Hippocampal formation (tissue), 2 donors: ENCODE results near the gene ZNF485.
"Not testable (repeated sequence)": the region's sequence is repeated elsewhere in the genome, so short reads cannot be mapped to it uniquely, and the experiment has no call there.

Experiments used
- DNase-seq, 2 donors: peaks; one replicate each; lab custom pipeline; 2025; lab: John Stamatoyannopoulos, UW

ZNF485 gene

DNA sequence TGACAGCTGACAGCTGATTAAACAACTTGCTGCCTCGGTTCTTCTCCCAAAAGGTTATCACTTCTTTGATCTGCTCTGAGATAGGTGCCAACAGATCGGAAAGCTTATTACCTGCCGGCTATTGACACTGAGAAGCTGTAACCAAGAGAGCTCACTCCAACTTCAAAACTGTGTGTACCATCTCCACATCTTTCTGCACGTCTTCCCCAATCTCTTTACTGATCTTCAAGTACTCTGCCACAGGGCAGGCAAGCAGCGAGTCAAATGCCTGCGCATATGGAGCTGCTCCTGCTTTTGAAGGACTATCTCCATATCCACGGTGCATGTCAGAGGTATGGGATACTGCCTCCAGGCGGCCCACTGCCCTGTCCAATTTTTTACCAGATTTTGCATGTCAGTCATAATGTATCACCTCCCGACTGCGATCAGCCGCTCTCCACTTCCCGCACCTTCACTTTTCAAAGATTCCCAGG, 352 bp upstream of the ZNF485 start:
- DNase-seq = no peak

DNA sequence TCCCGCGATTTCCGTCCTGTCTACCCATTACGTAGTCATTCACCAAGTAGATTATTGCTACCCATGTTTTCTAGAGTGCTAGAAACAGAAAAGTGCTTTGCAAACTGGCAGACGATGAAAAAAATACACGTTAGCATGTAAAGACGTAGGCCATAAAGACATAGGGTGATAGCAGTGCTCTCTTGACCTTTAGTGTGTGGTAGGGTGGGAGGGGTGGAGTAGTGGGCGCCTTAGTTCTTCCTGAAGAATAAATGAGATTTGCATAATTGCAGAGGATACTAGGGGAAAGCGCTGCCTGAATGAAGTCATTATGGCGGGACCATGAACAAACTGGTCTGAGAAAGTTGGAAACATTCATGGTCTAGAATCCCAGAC, 948 bp downstream of the ZNF485 start:
- DNase-seq = no peak

DNA sequence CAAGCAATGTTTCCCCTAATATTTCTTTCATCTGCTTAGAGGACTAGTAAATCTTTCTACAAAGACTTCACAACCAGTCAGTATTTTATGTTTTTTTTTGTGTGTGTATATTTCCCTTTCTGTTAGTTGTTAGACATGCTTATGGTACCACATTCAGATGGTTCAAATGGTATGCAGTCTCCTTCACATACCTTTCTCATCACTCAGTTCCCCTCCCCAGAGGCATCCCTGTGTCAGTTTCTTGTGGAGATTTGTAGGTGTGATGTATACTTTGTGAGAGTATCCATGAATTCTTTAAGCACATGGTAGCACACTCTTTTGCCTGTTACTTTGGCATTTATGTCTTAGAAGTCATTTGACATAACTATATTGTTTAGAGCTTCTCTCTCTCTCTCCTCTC, 4.4 kb downstream of the ZNF485 start:
- no peak for DNase-seq

DNA sequence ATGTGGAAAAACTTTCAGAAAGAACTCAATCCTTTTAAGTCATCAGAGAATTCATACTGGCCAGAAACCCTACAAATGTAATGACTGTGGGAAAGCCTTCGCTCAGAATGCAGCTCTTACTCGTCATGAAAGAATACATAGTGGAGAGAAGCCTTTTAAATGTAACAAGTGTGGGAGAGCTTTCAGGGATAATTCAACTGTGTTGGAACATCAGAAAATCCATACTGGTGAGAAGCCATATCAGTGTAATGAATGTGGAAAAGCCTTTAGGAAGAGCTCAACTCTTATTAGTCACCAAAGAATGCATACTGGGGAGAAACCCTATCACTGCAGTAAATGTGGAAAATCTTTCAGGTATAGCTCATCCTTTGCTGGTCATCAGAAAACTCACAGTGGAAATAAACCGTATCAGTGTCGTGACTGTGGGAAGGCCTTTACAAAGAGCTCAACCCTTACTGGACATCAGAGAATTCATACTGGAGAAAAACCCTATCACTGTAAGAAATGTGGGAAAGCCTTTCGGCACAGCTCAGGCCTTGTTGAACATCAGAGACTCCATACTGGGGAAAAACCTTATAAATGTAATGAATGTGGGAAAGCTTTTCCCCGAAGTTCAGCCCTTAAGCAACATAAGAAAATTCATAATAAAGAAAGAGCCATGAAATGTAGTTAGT, 10.6 kb downstream of the ZNF485 start:
- DNase-seq = no peak

DNA sequence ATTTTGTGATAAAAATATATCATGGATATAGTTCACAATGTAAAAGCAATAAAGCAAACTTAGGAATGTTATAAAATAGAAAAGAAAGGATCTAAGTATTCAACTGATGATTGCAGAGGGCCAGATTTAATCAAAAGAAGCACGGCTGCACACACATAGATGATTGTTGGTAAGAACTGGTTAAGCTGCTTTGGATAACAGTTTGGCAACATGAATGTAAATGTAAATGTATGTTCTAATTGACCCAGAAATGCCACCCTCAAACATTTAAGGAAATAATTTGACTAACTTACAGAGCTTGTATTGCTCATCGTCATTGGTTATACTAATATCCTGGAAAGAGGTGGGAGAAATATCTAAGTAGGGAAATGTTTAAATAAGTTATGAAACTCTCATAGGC, 13.1 kb downstream of the ZNF485 start:
- no peak for DNase-seq

DNA sequence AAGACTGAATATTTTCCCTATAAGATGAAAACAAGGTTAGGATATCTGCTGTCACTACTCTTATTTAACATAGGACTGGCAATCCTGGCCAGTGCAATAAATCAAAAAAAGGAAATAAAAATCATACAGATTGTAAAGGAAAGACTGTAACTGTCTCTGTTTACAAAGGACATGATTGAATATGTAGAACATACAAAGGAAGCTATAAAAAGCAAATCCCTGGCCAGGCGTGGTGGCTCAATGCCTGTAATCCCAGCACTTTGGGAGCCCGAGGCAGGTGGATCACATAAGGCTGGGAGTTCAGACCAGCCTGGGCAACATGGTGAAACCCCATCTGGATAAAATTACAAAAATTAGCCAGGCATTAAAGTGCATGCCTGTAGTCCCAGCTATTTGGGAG, 15.8 kb downstream of the ZNF485 start:
- no peak for DNase-seq

DNA sequence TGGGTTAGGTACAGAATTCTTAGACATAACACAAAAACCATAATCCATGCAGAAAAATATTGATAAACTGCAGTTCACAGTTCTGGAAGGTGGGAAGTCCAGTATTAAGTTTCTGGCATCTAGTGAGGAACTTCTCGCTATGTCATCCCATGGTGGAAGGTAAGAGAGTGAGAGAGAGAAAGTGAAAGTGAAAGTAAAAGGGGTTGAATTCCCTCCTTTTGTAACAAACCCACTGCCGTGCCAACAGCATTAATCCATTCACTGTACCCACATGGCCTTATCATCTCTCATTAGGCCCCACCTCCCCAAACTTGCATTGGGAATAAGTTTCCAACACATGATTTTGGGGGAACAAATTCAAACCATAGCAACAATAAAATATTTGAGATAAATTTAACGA, 17.1 kb downstream of the ZNF485 start:
- no peak for DNase-seq

DNA sequence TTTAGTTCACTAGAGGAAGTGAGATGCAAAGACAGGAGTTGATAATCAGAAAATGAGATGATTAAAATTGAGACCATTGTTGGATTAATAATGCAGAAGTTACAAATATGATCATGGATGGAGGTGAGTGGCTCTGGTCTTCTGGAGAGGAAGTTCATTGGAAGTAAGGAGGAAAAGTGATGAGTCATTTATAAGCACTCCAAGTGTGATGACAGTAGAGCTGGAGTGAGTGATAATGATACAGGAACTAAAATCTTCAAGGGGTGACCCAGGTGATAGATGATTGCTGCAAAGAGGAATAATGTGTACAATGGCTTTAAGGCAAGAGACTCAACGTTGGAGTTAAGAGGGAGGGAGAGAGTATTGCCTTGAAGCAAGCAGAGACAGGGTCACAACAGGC, 21.7 kb downstream of the ZNF485 start:
- DNase-seq = no peak

DNA sequence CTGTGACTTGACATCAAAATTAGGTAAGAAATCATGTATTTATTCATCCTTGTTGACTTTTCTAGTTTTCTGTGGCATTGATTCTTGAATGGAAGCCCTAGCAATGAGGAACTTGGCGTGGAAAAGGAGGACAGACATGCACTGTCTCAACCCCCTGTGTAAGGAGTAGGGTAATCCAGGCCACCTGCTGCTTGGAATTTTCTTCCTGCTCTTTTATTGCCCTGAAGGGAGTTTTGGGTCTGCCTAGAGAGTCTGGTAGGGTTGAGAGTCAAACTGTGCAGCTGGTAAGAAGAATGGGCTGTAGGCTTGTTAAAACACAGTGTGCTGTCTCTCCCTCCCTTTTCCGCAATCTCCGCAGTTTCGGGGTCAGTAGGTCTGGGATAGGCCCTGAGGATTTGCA, 22.7 kb downstream of the ZNF485 start:
- no peak for DNase-seq

DNA sequence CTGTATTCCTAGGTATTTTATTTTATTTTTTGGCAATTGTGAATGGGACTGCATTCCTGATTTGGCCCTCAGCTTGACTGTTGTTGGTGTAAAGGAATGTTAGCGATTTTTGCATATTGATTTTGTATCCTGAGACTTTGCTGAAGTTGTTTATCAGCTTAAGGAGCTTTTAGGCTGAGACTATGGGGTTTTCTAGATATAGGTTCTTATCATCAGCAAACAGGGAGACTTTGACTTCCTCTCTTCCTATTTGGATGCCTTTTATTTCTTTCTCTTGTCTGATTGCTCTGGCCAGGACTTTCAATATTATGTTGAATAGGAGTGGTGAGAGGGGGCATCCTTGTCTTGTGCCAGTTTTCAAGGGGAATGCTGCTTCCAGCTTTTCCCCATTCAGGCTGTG, 29.6 kb downstream of the ZNF485 start:
- DNase-seq = not testable (repeated sequence)

DNA sequence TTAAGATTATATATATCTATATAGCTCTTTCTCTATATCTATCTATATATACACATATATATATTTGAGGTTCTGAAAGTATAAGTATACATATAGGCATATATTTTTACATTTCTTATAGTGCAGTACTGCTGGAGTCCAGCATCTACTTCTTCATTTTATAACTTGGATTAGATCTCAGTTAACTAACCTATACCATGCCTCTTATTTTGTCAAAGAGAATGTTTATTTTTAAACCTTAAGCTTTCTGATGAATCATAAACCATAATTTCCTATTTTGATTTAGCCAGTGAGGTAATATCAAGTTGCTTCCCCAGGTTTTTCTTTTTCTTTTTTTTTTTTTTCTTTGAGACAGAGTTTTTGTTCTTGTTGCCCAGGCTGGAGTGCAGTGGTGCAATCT, 34.4 kb downstream of the ZNF485 start:
- no peak for DNase-seq

DNA sequence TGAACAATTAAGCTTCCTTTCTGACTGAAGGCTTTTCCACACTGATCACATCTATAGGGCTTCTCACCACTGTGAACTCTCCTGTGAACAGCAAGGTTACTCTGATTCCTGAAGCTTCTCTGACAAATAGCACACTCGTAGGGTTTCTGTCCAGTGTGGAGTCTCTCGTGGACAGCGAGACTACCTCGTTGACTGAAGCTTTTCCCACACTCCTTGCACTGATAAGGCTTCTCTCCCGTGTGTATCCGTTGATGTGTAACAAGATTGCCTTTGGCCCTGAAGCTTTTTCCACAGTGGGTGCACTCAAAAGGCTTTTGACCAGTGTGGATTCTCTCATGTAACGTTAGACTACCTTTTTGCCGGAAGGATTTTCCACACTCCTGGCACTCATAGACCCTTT, 38.0 kb downstream of the ZNF485 start:
- no peak for DNase-seq

DNA sequence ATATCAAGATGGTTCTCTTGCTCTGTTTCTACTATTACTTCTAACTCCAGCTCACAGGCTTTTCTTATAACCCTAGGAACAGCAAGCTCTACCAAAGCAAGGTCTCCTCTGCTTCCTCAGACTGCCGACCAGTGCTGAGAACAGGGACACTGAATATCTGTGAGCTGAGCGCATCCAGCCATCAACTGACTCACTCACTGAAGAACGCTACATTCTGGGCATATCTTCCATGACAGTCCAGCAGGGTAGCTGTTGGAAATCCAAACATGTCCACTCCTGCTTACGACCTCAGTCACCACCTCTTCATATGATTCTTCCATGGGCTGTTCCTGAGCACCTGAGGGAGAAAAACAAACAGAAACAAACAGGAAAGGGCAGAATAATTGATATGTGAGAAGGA, 39.6 kb downstream of the ZNF485 start:
- no peak for DNase-seq

DNA sequence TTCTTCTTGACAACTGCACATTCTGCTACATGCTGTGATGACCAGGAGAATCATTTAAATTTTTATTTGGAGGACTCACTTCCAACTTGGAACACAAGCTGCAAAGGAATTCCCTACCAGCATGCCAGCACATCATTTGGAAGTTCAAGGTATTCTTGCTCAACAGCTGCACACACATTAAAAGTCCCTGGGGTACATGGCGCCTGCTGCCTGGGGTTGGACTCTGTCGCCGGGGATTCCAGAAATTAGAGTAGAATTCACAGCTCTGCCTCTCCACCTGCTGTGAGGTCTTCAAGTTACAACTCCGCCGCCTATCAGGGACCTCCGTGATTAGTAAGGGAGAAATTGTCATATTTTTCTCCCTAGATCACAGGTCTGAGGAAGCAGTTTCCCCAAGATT, 41.3 kb downstream of the ZNF485 start:
- DNase-seq = no peak

DNA sequence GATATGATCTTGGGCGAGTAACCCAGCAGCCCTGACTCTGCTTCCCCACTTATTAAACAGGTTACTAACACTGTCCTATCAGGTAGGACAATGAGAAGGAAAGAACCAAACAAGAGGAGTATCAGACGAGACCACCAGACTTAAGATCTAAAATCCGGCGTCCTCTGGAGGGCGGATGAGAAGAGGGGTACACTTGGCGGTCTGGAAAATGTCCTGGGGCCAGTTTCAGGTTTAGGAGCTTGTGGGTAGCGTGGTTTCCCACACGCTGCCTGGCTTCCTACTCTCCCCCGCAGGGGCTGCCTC, 41.8 kb downstream of the ZNF485 start:
- no peak for DNase-seq

DNA sequence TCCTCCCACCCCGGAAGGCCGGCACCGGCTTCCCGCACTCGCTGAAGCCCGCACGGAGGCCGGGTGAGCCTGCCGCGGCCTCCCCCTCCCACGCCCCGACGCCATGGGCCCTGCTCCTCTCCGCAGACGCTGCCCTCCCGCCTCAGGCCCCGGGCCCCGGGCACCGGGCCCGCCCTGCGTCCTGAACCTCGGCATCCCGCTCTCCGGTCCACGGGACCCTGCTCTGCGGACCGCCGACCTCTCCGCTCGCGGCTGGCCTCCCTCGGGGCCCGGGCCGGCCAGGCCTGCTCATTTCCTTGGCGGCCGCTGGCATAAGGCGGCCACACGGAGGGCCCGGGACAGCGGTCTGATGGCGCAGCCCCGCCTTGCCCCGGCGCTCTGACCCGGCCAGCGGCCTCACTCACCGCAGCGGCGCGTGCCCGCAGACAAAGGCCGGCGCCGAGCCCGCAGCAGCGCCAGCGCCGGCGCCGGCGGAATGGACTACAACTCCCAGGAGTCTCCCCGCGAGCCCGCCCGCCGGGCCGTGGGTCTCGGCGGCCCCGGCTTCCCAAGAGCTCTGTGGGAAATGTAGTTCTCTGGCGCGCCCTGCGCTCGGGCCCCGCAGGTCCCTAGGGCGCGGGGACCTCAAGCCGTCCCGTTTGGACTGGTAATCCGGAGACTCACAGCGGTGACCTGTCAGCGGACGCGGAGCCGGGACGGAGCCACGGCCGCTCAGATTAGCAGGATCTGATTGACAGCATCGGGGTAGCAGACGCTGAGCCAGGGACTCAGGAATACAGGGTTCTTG, 42.4 kb downstream of the ZNF485 start, which contains the start of gene ZNF32:
Gene ZNF32 (minus strand): TSS at position 484 of the 787 bp plus-strand sequence. CDS start 2,748 bp downstream, outside the sequence.
- peak; percentile 83 to 86 for DNase-seq

DNA sequence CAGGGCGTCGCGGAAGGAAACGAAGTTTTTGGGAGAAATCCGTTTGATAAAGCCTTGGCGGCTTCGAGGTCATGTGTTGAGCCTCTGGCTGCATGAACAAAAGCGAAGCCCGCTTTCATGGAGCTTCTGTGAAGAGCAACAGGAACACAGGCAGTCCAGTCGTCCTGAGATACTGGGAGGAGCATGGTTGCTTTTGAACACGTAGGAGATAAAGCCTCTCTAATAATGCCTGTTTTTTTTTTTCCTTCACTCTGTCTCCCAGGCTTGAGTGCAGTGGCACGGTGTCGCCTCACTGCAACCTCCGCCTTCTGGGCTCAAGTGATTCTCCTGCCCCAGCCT, 42.9 kb downstream of the ZNF485 start:
- no peak for DNase-seq

DNA sequence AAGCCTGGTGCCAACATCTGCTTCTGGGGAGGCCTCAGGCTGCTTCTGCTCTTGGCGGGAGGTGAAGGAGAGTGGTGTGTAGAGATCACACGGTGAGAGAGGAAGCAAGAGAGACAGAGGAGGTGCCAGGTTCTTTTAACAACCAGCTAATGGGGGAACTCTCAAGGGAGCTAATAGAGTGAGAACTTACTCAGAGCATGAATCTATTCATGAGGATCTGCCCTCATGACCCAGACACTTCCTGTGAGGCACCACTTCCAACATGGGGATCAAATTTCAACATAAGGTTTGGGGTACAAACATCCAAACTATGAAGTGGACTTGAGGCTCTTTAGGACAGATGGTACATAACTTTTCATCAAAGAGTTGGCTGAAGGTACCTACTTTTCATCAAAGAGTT, 47.5 kb downstream of the ZNF485 start:
- no peak for DNase-seq

DNA sequence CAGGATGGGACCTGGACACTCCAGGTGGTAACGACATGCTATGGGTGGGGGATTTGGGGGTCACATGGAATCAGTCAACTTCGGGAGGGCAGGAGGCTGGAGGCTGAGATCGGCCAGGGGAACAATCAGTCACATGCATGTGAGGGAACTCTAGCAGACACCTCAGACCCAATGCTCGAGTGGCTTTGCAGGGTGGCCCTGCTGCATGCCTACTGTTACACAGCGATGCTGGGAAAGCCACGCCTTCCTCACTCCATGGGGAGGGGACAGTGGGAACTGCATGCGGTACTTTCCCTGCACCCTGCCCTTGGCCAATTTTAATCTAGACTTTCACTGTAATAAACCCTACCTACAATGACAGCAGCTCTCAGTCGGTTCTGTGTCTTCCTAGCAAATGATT, 49.1 kb downstream of the ZNF485 start:
- no peak for DNase-seq

DNA sequence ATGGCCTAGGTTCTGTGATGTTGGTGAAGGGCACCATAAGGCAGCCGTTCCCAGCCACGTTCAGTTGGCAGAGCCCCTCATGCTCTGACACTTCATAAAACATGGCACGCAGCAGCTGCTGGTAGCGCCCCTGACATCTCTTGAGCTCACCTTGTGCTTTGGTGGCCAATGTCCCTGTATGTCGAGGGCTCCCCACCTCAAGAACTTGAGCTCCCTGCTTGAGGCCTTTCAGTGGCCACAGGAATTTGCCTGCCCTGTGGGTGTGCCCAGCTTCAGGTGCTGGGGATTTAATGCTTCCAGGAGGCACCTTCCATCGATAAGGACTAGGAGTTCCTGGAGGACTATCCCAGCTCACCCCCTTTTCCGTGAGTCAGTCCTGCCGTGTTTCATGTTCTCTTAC, 52.0 kb downstream of the ZNF485 start:
- no peak for DNase-seq

DNA sequence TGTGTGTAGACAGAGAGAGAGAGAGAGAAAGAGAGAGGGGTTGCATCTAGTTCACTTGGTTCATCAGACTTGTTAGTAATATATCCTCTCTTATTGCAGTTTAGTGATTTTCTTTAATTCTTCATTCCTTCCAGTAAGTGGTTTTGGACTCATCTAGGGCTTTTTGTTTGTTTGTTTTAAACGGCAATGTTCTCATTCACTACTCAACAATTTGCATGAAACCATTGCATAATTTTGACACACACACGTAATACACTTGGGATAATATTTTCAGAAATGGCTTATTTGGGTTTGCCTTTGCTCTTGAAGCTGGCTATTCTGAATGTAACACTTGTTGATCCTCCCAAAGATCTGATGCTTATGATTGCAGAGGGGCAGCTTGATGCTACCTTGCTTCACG, 58.8 kb downstream of the ZNF485 start:
- DNase-seq = no peak

DNA sequence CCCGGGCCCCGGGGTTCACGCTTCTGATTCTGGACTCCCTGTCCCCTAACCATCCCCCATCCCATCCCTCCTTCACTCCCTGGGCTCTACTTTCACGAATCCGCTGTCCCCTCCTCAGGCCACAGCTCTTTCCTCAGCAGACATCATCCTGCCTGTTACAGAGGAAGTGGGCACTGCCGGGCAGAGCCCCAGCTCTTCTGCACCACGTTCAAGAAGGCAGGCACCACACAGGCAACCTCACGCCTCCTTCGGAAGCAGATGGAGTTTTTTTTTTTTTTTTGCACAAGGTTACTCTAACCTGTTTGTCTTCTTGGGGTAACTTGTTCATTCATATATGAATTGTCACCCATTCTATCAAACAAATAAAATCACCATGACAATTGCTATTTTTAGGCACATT, 60.3 kb downstream of the ZNF485 start:
- DNase-seq = no peak

DNA sequence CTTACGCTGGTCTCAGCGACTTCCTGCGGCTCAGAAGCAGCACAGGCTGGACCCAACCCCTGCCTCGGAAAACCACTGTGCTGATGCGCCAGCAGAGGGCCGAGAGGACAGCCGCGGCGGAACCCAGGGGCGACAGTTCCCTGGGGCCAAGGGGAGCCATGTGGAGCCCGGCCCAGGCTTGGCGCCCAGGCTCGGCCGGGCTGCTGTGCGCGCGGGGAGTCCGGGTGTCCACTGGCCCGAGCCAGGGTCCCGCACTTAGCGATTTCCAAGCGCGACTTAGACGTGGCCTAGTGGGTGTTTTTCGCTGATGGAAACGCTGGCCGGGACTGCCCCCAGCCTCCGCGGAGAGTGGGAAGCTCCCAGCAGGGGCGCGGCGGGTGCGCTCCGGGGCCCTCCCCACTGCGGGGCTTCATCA, 61.1 kb downstream of the ZNF485 start:
- no peak for DNase-seq
